Measurements from ENCODE around the gene SRP54.

DNA sequence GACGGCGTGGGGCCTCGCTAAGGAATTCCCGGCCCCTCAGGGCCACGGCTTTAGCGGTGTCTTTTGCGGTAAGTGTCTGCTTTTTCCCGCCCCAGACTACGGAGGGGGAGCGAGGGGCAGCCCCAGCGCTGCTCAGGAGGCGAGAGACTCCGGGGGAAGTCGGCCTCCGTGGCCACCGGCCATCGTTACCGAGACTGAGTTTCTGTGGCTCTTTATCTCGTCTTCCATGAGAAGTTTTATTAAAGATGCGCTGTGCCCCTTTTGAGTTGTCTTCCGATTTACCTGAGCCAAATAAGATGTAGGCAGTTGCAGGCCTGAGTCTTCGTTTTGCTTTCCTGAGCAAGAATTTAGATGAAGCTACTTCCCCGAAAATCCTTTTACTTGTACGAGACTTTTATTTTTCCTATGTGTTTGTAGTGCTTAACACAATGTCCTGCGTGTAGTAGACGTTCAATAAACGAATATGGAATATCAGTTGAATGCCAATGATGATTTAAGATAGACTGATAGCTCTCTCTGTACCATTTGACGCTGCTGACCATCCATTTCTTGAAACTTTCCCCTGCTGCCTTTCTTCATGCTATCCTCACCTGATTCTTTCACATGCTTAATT, 462 bp downstream of the SRP54 start:
- TF ChIP-seq, protein P1, sequence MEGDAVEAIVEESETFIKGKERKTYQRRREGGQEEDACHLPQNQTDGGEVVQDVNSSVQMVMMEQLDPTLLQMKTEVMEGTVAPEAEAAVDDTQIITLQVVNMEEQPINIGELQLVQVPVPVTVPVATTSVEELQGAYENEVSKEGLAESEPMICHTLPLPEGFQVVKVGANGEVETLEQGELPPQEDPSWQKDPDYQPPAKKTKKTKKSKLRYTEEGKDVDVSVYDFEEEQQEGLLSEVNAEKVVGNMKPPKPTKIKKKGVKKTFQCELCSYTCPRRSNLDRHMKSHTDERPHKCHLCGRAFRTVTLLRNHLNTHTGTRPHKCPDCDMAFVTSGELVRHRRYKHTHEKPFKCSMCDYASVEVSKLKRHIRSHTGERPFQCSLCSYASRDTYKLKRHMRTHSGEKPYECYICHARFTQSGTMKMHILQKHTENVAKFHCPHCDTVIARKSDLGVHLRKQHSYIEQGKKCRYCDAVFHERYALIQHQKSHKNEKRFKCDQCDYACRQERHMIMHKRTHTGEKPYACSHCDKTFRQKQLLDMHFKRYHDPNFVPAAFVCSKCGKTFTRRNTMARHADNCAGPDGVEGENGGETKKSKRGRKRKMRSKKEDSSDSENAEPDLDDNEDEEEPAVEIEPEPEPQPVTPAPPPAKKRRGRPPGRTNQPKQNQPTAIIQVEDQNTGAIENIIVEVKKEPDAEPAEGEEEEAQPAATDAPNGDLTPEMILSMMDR (IDR thresholded peaks at IDR 0.05; ENCODE audit: low read depth, low read length, poor library complexity, severe bottlenecking): no peak
- TF ChIP-seq EZH2phosphoT487 (IDR thresholded peaks at IDR 0.05; ENCODE audit: borderline replicate concordance, low read length): no peak
